GM23338 (cell line): ENCODE measurements around the gene MOK.
A peak's percentile ranks its signal among the peaks of the same experiment; 100 is the strongest.

ENCODE experiments used
- JUNB ChIP-seq: IDR thresholded peaks from one replicate; pipeline ENCODE4 v1.6.1; 2016; ENCODE audit warnings: antibody characterized with exemption; ENCODE audit not compliant: unreplicated experiment
- POLR2AphosphoS5 ChIP-seq: IDR thresholded peaks from 2 replicates; pipeline ENCODE4 v1.6.1; 2016; ENCODE audit warnings: antibody characterized with exemption, low read depth
- TF ChIP-seq, protein P1 (sequence below), 2 experiments: fragments of 200-600 bp in 1 of 2; sonication (generic) in 1 of 2; conservative IDR thresholded peaks; 2 replicates each; pipeline versions ENCODE4 v1.5.1 to v1.6.1; 2016 to 2017; ENCODE audit warnings: antibody characterized with exemption in 2 of 2, low read depth in 2 of 2, mild to moderate bottlenecking in 2 of 2, moderate library complexity in 1 of 2
- TF ChIP-seq, protein P2 (sequence below): IDR thresholded peaks from one replicate; pipeline ENCODE4 v1.6.1; 2018; ENCODE audit warnings: antibody characterized with exemption; ENCODE audit not compliant: unreplicated experiment

GRCh38 chr14:102226356-102227125, 78.4 kb downstream of the MOK start:
- TF ChIP-seq, protein P1, sequence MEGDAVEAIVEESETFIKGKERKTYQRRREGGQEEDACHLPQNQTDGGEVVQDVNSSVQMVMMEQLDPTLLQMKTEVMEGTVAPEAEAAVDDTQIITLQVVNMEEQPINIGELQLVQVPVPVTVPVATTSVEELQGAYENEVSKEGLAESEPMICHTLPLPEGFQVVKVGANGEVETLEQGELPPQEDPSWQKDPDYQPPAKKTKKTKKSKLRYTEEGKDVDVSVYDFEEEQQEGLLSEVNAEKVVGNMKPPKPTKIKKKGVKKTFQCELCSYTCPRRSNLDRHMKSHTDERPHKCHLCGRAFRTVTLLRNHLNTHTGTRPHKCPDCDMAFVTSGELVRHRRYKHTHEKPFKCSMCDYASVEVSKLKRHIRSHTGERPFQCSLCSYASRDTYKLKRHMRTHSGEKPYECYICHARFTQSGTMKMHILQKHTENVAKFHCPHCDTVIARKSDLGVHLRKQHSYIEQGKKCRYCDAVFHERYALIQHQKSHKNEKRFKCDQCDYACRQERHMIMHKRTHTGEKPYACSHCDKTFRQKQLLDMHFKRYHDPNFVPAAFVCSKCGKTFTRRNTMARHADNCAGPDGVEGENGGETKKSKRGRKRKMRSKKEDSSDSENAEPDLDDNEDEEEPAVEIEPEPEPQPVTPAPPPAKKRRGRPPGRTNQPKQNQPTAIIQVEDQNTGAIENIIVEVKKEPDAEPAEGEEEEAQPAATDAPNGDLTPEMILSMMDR (conservative IDR thresholded peaks at IDR 0.05; ENCODE audit: low read depth in 2 of 2): peak in 1 of 2 experiments; percentile 26; a peak in 2 of 4 replicates
- no peak for TF ChIP-seq POLR2AphosphoS5
- TF ChIP-seq, protein P2, sequence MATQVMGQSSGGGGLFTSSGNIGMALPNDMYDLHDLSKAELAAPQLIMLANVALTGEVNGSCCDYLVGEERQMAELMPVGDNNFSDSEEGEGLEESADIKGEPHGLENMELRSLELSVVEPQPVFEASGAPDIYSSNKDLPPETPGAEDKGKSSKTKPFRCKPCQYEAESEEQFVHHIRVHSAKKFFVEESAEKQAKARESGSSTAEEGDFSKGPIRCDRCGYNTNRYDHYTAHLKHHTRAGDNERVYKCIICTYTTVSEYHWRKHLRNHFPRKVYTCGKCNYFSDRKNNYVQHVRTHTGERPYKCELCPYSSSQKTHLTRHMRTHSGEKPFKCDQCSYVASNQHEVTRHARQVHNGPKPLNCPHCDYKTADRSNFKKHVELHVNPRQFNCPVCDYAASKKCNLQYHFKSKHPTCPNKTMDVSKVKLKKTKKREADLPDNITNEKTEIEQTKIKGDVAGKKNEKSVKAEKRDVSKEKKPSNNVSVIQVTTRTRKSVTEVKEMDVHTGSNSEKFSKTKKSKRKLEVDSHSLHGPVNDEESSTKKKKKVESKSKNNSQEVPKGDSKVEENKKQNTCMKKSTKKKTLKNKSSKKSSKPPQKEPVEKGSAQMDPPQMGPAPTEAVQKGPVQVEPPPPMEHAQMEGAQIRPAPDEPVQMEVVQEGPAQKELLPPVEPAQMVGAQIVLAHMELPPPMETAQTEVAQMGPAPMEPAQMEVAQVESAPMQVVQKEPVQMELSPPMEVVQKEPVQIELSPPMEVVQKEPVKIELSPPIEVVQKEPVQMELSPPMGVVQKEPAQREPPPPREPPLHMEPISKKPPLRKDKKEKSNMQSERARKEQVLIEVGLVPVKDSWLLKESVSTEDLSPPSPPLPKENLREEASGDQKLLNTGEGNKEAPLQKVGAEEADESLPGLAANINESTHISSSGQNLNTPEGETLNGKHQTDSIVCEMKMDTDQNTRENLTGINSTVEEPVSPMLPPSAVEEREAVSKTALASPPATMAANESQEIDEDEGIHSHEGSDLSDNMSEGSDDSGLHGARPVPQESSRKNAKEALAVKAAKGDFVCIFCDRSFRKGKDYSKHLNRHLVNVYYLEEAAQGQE: no peak
- TF ChIP-seq JUNB: no peak
